A549 (cell line): ENCODE results near the gene ALOX5. TPM values are rescaled to one million over a fixed set of nuclear protein-coding genes. Genes with fewer than 3 reads are reported as not detected.

Experiments
- ATAC-seq, 2 experiments: fragments of 200-7000 bp in 1 of 2; fragments of >200 bp in 1 of 2; cut with Nextera tagmentation in 1 of 2; cut with Tn5 transposase in 1 of 2; 3 replicates each; pipeline versions ENCODE4 v1.8.0 to v1.9.1; 2018 to 2020; ENCODE audit warnings: mild to moderate bottlenecking in 1 of 2, moderate library complexity in 1 of 2
- CTCF ChIA-PET: fragments of 300-600 bp; sonication (Branson Sonifier 250); formaldehyde crosslinking; extraction: SDS; loops from one replicate; lab custom pipeline; 2021; ENCODE audit warnings: antibody characterized with exemption, inconsistent platforms; lab: Yijun Ruan, JAX
- POLR2A ChIA-PET: fragments of 350-600 bp; formaldehyde crosslinking; extraction: SDS; loops from one replicate; lab custom pipeline; 2021; ENCODE audit warnings: antibody characterized with exemption, inconsistent platforms; lab: Yijun Ruan, JAX
- DNase-seq, 2 experiments: peaks; one replicate each; pipeline versions ENCODE4 v3.0.0 to v3.0.0-alpha.2; 2011 to 2016; ENCODE audit warnings: low read depth in 1 of 2, low spot score in 1 of 2
- FAIRE-seq: peaks from 2 replicates; lab custom pipeline; 2011; peaks lifted over from hg19 to GRCh38; lab: Jason Lieb, UNC
- H3K27ac ChIP-seq, 2 experiments: fragments of >200 bp; sonication (Bioruptor Twin); formaldehyde crosslinking; 3 replicates each; pipeline ENCODE4 v1.5.1; 2016 to 2017
- H3K4me1 ChIP-seq: fragments of >200 bp; sonication (Bioruptor Twin); formaldehyde crosslinking; 3 replicates; pipeline ENCODE4 v1.6.1; 2016
- H3K4me2 ChIP-seq: fragments of >200 bp; sonication (Bioruptor Twin); formaldehyde crosslinking; 3 replicates; pipeline ENCODE4 v1.6.1; 2016
- H3K4me3 ChIP-seq: fragments of >200 bp; sonication (Bioruptor Twin); formaldehyde crosslinking; 3 replicates; pipeline ENCODE4 v1.5.1; 2016
- H3K9me3 ChIP-seq: fragments of >200 bp; sonication (Bioruptor Twin); formaldehyde crosslinking; 3 replicates; pipeline ENCODE4 v1.6.1; 2016
- BCL3 ChIP-seq: fragments of >200 bp; sonication (Bioruptor Twin); formaldehyde crosslinking; IDR thresholded peaks from 3 replicates; pipeline ENCODE4 v1.6.1; 2016
- CTCF ChIP-seq: fragments of >200 bp; sonication (Bioruptor Twin); formaldehyde crosslinking; IDR thresholded peaks from 3 replicates; pipeline ENCODE4 v1.5.1; 2016
- FOSB ChIP-seq: fragments of 250-450 bp; sonication (Bioruptor Pico); IDR thresholded peaks from 2 replicates; pipeline ENCODE4 v1.5.0; 2020; ENCODE audit warnings: mild to moderate bottlenecking, moderate library complexity
- FOSL2 ChIP-seq, 2 experiments: fragments of 450-650 bp in 1 of 2; fragments of >200 bp in 1 of 2; sonication (Bioruptor Twin) in 1 of 2; formaldehyde crosslinking; IDR thresholded peaks; 2 replicates each; pipeline versions ENCODE4 v1.5.0 to v1.6.1; 2016 to 2020; ENCODE audit warnings: mild to moderate bottlenecking in 1 of 2, moderate library complexity in 1 of 2
- FOXS1 ChIP-seq: fragments of 250-450 bp; sonication (Bioruptor Pico); IDR thresholded peaks from 2 replicates; pipeline ENCODE4 v1.5.0; 2020; ENCODE audit warnings: mild to moderate bottlenecking, moderate library complexity
- HEYL ChIP-seq: fragments of 250-450 bp; sonication (Bioruptor Pico); IDR thresholded peaks from 2 replicates; pipeline ENCODE4 v1.8.0; 2021; ENCODE audit warnings: mild to moderate bottlenecking, moderate library complexity
- HOXB5 ChIP-seq: fragments of 250-450 bp; sonication (Bioruptor Pico); IDR thresholded peaks from 2 replicates; pipeline ENCODE4 v1.5.0; 2020; ENCODE audit warnings: mild to moderate bottlenecking, moderate library complexity
- MAFK ChIP-seq: fragments of 450-650 bp; IDR thresholded peaks from 2 replicates; pipeline ENCODE4 v1.6.1; 2014; ENCODE audit not compliant: partially characterized antibody
- NPAS2 ChIP-seq: fragments of 250-450 bp; sonication (Bioruptor Pico); IDR thresholded peaks from 2 replicates; pipeline ENCODE4 v1.8.0; 2022; ENCODE audit warnings: mild to moderate bottlenecking, moderate library complexity, borderline replicate concordance
- POLR2A ChIP-seq: IDR thresholded peaks from 2 replicates; pipeline ENCODE4 v1.6.1; 2012; ENCODE audit warnings: mild to moderate bottlenecking, low read length
- RAD21 ChIP-seq, 2 experiments: fragments of >200 bp in 1 of 2; sonication (Bioruptor Twin) in 1 of 2; formaldehyde crosslinking in 1 of 2; IDR thresholded peaks in 1 of 2; conservative IDR thresholded peaks in 1 of 2; 2 replicates in 1 of 2; 3 replicates in 1 of 2; pipeline ENCODE4 v1.6.1; 2012 to 2018; ENCODE audit warnings: inconsistent platforms in 1 of 2
- RCOR1 ChIP-seq: fragments of 150-350 bp; IDR thresholded peaks from 2 replicates; pipeline ENCODE4 v1.6.1; 2014; ENCODE audit warnings: antibody characterized with exemption, low read length, low read depth
- RNF2 ChIP-seq: fragments of 200-600 bp; sonication (generic); IDR thresholded peaks from 2 replicates; pipeline ENCODE4 v1.6.1; 2016; ENCODE audit warnings: low read depth, mild to moderate bottlenecking, antibody characterized with exemption, moderate library complexity, borderline replicate concordance
- TP53 ChIP-seq: fragments of 250-450 bp; sonication (Bioruptor Pico); IDR thresholded peaks from 2 replicates; pipeline ENCODE4 v1.5.0; 2021; ENCODE audit warnings: mild to moderate bottlenecking, moderate library complexity
- ZC3H11A ChIP-seq: fragments of 450-650 bp; IDR thresholded peaks from 2 replicates; pipeline ENCODE4 v1.6.1; 2014; ENCODE audit warnings: antibody characterized with exemption, mild to moderate bottlenecking
- ZSCAN20 ChIP-seq: fragments of 250-450 bp; sonication (Bioruptor Pico); IDR thresholded peaks from 2 replicates; pipeline ENCODE4 v1.8.0; 2022; ENCODE audit warnings: mild to moderate bottlenecking, moderate library complexity
- WGBS: methylation state at CpG from one replicate; pipeline ENCODE4 v1.1.6; 2017; ENCODE audit errors: missing lambda C conversion rate; 5-methylcytosine and 5-hydroxymethylcytosine counted together
- polyA plus RNA-seq, 4 experiments: library from polyadenylated mRNA; depleted of rRNA in 3 of 4; stranded (reverse); fragments of >200 nt; fragmentation: RNase III in 1 of 4; extraction: RNeasy Plus Mini Kit Qiagen cat#74134 plus additional on column Dnase treatment in 1 of 4; gene quantifications; 2 replicates in 3 of 4; 3 replicates in 1 of 4; pipeline ENCODE4 v1.2.3, GENCODE V29; 2011 to 2017
- TF ChIP-seq, protein P1 (sequence below): IDR thresholded peaks from 2 replicates; pipeline ENCODE4 v1.6.1; 2012

ALOX5 gene
- polyA plus RNA-seq, 2 of the 4 experiments (the other 2 are of a cell fraction), result 0.18 to 0.40 TPM

DNA sequence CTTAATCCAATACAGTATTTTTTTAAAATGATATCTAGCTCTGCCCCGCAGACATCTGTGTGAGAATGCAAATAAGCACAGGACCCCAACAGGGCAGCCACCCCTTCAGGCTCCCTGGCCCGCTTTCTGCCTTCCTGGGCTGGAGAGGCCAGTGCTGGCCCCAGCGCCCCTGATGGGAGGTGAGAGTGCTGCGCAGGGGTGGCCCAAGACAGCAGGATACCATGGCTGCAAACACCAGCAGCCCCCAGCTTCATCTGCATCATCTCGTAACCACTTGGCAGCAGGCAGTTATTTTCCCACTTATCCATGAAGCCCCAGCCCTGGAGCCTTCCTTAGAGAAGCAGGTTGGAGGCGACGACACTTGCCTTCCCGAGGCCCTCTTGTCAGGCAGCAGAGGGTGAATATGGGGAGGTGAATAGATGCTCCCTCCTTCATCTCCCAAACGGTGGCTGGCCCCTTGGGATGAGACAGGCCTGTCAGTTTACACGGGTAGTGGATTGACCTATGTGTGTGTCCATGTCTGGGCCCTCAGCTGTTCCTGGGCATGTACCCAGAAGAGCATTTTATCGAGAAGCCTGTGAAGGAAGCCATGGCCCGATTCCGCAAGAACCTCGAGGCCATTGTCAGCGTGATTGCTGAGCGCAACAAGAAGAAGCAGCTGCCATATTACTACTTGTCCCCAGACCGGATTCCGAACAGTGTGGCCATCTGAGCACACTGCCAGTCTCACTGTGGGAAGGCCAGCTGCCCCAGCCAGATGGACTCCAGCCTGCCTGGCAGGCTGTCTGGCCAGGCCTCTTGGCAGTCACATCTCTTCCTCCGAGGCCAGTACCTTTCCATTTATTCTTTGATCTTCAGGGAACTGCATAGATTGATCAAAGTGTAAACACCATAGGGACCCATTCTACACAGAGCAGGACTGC, 71.2 kb downstream of the ALOX5 start:
- H3K4me3 ChIP-seq, result no peak overlapping the region
- no peak overlapping the region for H3K4me2 ChIP-seq
- ChIA-PET POLR2A (no interaction called here), CTCF (interaction anchor here (0.9 to 1.1 kb wide), 3 partner anchors 19 to 195 kb away, joined by 3 to 5 read pairs (median 3); no protein-coding TSS in a partner anchor)
- FAIRE-seq (no peak), DNase-seq (no peak)
- H3K4me1 ChIP-seq, result no peaks in the 10 kb centered on the region
- WGBS, result 65% methylated on average over 19 of the region's 19 CpGs
- H3K27ac ChIP-seq, result no peak overlapping the region
- no peak for TF ChIP-seq RCOR1
- TF ChIP-seq FOSL2 (IDR thresholded peaks at IDR 0.05), result no peak
- TF ChIP-seq FOSL2 (CRISPR knock-in tag; IDR thresholded peaks at IDR 0.05), result no peak
- no peak for TF ChIP-seq CTCF
- no peak for TF ChIP-seq TP53
- no peak for TF ChIP-seq MAFK
- no peak for TF ChIP-seq FOXS1
- TF ChIP-seq, protein P1, sequence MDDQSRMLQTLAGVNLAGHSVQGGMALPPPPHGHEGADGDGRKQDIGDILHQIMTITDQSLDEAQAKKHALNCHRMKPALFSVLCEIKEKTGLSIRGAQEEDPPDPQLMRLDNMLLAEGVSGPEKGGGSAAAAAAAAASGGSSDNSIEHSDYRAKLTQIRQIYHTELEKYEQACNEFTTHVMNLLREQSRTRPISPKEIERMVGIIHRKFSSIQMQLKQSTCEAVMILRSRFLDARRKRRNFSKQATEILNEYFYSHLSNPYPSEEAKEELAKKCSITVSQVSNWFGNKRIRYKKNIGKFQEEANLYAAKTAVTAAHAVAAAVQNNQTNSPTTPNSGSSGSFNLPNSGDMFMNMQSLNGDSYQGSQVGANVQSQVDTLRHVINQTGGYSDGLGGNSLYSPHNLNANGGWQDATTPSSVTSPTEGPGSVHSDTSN, result no peak
- TF ChIP-seq ZSCAN20 (CRISPR knock-in tag), result no peak
- no peak for TF ChIP-seq ZC3H11A
- TF ChIP-seq FOSB (CRISPR knock-in tag), result no peak
- no peak for TF ChIP-seq RAD21 (conservative IDR thresholded peaks at IDR 0.05 in 1 of 2, IDR thresholded peaks at IDR 0.05 in 1 of 2)
- no peak for TF ChIP-seq NPAS2 (CRISPR knock-in tag)
- no peak for TF ChIP-seq RNF2
- no peak for TF ChIP-seq HEYL (CRISPR knock-in tag)
- TF ChIP-seq POLR2A, result no peak
- TF ChIP-seq, all 56 proteins: peak for 0
- peak in 1 of 2 experiments; percentile 26; a peak in 2 of 6 replicates for ATAC-seq
- no peaks in the 10 kb centered on the region for H3K9me3 ChIP-seq

DNA sequence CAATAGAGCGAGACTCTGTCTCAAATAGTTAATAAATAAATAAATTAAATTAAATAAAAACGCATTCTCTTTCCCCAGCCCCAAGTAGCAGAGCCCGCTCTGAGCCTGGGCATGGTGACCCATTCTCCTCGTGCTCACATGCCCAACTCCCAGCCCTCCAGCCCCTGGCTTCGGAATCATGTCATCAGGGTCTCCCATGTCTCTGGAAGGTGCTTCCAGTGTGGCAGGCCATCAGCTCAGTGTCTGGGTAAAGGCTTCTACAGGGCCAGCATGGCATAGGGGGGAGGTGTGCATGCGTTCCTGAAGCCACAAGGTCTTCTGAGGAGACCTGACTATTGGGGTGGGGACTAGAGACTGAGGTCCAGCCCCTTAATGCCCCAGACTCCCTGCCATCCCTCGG, 72.8 kb downstream of the ALOX5 start:
- ChIA-PET CTCF (no interaction called here), POLR2A (no interaction called here)
- Histone ChIP-seq H3K4me3 (no peak overlapping the region), H3K4me2 (no peak overlapping the region), H3K27ac (no peak overlapping the region), H3K4me1 (no peaks in the 10 kb centered on the region), H3K9me3 (no peaks in the 10 kb centered on the region)
- WGBS, result 45% methylated on average over 7 of the region's 7 CpGs
- no peak for DNase-seq
- ATAC-seq, result no peak
- TF ChIP-seq BCL3, result no peak
- FAIRE-seq, result no peak

DNA sequence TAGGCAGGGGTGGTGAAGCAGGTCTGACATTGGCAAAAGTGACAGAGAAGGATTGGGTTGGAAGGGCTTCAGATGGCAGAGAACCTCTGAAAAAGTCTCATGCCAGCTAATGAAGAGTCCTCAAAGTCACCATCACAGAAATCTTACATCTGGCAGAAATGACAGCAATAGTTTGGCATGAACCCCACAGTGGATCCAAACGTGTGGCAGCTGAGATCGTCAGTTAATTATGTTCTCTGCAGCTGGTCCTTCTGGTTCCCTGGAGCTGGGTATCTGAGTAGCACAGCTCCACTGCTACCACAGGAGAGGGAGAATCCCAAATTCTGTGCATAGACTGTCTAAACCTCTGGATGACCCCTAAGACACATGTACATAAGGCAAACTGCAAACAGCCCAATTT, 73.4 kb downstream of the ALOX5 start:
- POLR2A ChIA-PET, result no interaction called here
- Histone ChIP-seq H3K4me2 (no peak overlapping the region), H3K4me3 (no peak overlapping the region), H3K9me3 (no peaks in the 10 kb centered on the region), H3K4me1 (no peaks in the 10 kb centered on the region), H3K27ac (no peak overlapping the region)
- CTCF ChIA-PET, result no interaction called here
- ATAC-seq (no peak), FAIRE-seq (no peak), DNase-seq (no peak)
- 33% methylated on average over 2 of the region's 2 CpGs for WGBS
- TF ChIP-seq HOXB5, result no peak
- TF ChIP-seq FOSL2 (IDR thresholded peaks at IDR 0.05), result no peak
- TF ChIP-seq FOSL2 (CRISPR knock-in tag; IDR thresholded peaks at IDR 0.05), result no peak
